ENCODE data around the gene FAP.

DNA sequence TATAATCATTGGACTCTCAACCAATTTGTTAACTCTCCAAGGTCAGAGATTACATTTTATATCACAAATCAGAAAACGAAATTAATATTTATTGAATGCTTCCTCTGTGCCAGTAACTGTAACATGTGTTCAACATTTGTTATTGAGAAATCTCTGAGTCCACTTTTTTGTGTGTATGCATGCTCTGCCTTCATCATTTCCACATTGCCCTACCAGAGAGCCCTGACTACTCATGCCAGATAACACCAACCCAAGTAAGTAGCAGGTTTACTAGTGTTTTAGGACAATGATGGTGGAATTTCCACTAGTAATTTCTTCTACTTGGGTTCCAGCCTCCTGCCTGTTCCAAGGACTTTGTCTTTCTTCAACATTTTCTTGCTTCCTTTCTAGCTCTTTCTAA, 14.2 kb upstream of the FAP start:
- TF ChIP-seq CTCF (conservative IDR thresholded peaks at IDR 0.05 in 1 of 2, IDR thresholded peaks at IDR 0.05 in 1 of 2; ENCODE audit: extremely low read depth in 1 of 2, insufficient read depth in 1 of 2, low read depth in 1 of 2, low read length in 2 of 2) (no peak), EZH2 (IDR thresholded peaks at IDR 0.05; ENCODE audit: borderline replicate concordance, low read length) (no peak)
